ENCODE results near the gene HSPBAP1.
"Not testable (repeated sequence)": the region's sequence is repeated elsewhere in the genome, so short reads cannot be mapped to it uniquely, and the experiment has no call there.

Gene HSPBAP1

DNA sequence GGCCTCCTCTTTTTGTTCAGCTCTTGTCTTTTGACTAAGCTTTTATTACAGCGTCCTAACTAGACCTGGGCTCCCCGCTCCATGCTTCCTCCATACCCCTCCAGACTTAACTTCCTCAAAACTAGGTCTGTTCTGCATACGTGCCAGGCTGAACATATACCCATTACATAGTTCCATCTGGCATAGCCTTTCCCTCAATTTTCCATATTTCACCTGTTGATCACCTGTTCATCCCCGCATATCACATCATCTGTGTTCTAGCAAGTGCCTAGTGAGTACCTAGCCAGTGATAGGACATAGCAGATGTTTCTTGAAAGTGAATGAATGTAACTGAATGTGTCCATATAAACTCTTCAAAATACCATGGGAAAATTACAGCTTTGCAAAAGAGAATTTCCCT lies 77.0 kb downstream of the HSPBAP1 start:
- TF ChIP-seq, protein P1, sequence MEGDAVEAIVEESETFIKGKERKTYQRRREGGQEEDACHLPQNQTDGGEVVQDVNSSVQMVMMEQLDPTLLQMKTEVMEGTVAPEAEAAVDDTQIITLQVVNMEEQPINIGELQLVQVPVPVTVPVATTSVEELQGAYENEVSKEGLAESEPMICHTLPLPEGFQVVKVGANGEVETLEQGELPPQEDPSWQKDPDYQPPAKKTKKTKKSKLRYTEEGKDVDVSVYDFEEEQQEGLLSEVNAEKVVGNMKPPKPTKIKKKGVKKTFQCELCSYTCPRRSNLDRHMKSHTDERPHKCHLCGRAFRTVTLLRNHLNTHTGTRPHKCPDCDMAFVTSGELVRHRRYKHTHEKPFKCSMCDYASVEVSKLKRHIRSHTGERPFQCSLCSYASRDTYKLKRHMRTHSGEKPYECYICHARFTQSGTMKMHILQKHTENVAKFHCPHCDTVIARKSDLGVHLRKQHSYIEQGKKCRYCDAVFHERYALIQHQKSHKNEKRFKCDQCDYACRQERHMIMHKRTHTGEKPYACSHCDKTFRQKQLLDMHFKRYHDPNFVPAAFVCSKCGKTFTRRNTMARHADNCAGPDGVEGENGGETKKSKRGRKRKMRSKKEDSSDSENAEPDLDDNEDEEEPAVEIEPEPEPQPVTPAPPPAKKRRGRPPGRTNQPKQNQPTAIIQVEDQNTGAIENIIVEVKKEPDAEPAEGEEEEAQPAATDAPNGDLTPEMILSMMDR (IDR thresholded peaks at IDR 0.05; ENCODE audit: low read depth, low read length): no peak
- no peak for DNase-seq (ENCODE audit: extremely low read depth, low read depth)

DNA sequence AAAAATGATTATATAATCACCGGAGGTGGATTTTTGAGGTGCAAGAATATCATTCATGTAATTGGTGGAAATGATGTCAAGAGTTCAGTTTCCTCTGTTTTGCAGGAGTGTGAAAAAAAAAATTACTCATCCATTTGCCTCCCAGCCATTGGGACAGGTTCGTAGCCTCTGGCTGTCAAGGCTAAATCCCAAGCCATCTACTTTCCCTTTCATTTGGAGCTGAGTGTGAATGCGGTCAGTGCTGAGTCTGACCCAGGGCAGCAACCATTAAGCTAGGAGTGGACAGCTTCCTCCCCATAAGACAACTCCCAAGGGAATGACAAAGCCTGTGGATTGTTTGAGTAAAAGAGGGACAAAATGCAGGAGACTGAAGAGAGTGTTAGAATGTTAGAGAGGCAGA lies 79.4 kb downstream of the HSPBAP1 start:
- DNase-seq (ENCODE audit: extremely low read depth, low read depth): no peak
- TF ChIP-seq, protein P1 (IDR thresholded peaks at IDR 0.05; ENCODE audit: low read depth, low read length): no peak

DNA sequence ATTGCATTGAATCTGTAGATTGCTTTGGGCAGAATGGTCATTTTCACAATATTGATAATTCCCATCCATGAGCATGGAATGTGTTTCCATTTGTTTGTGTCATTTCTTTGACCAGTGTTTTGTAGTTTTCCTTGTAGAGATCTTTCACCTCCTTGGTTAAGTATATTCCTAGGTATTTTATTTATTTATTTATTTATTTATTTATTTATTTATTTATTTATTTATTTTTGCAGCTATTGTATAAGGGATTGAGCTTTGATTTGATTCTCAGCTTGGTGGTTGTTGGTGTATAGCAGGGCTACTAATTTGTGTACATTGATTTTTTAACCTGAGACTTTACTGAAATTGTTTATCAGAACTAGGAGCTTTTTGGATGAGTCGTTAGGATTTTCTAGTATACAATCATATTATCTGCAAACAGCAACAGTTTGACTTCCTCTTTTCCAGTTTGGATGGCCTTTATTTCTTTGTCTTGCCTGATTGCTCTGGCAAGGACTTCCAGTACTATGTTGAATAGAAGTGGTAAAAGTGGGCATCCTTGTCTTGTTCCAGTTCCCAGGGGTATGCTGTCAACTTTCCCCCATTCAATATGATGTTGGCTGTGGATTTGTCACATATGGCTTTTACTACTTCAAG lies 82.9 kb downstream of the HSPBAP1 start:
- not testable (repeated sequence) for DNase-seq (ENCODE audit: extremely low read depth, low read depth)

DNA sequence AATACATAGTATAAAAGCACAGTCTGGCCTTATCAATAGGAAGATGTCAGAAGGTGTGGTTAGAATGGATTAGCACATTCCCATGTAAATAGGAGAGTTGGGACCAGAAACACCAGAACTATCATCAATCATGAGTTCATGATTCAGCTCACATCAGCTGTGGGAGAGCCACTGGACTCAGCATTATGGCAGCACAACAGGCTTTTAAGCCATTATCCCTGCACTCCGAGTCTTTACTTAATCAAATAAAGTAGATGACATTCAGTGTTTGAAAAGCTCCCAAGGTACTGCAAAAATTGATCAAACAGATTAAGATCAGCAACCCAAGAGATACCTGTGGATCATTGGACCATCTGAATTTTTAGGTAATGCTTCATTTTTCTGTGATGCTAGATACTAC lies 88.3 kb downstream of the HSPBAP1 start:
- DNase-seq (ENCODE audit: extremely low read depth, low read depth): no peak
- TF ChIP-seq, protein P1 (IDR thresholded peaks at IDR 0.05; ENCODE audit: low read depth, low read length): no peak

DNA sequence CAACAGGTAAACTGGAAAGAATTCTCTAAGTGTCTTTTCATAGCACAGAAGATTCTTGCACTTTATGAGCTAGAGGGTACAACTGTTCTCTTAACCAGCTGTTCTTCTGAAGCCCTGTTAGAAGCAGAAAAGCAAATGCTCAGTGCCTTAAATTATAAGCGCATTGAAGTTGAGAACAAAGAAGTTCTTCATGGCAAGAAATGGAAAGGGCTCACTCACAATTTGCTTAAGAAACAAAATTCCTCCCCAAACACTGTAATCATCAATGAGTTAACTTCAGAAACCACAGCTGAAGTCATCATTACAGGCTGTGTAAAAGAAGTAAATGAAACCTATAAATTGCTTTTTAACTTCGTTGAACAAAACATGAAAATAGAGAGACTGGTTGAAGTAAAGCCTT lies 93.4 kb downstream of the HSPBAP1 start:
- TF ChIP-seq, protein P1 (IDR thresholded peaks at IDR 0.05; ENCODE audit: low read depth, low read length): no peak
- no peak for DNase-seq (ENCODE audit: extremely low read depth, low read depth)

DNA sequence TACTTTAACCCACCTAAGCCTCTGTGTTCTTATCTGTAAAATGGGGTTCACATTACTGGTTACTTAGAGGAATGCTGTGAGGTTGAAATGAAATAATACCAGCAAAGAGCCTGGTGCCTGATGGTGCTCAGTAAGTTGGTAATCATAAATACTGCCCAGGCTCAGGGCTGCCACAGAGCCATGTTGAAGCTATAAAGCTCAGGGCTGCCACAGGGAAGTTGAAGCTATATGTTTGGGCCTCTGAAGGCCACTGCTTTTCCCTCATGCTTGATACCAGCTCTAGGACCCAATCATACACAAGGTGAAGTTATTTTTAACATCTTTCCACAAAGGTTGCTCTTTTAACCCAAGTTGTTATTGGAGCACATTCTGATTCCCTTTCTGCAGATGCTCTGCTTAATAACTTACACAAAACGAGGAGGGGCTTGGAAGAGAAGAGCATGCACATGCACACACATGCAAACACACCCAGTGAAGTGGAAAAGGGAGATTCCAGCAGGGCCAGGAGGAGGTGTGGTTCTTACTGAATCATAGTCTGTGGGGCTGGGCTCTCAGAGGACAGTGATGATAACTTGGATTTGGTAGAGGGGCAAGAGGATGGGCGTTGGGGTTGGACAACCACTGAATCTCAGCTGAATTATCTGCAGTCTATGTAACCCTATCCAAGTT lies 95.5 kb downstream of the HSPBAP1 start:
- TF ChIP-seq, protein P1 (IDR thresholded peaks at IDR 0.05; ENCODE audit: low read depth, low read length): no peak
- DNase-seq (ENCODE audit: extremely low read depth, low read depth): no peak

DNA sequence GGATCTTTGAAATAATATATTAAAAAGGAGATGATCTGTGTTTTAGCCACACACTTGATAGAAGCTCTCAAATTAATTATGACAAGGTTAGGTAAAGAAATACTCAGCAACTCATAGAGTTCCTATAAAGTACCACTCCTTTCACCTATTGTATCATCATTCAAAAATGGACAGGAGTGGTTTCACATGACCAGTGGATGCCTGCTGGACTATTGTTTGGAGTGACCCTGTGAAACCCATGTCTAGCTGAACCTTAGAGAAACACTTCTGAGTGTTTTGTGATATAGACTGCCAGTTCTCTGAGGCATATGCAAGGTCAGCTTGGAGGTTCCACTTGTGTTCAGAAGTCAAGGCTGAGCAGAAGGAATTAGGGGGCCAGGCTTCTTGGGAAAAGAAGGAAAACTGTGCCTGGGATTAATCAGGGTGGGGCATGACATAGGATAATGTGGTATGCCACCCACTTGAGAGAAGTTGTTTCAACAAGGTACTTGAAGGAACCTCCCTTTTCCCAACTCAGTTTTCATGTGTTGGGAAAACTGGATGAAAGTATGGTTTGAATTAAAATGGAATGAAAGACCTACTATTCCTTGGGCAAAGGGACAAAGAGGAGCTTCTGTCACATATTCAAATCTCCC lies 97.6 kb downstream of the HSPBAP1 start:
- no peak for DNase-seq (ENCODE audit: extremely low read depth, low read depth)

More for the DNA sequence above, 97.6 kb downstream of the HSPBAP1 start:
- TF ChIP-seq, protein P1 (IDR thresholded peaks at IDR 0.05; ENCODE audit: low read depth, low read length): no peak
